Fibroblast of lung (primary cell): ENCODE results near the gene RBM22. TPM values are rescaled to one million over a fixed set of nuclear protein-coding genes. Genes with fewer than 3 reads are reported as not detected.

Experiments
- DNase-seq, 2 donors: peaks; one replicate each; pipeline versions ENCODE4 v3.0.0 to v3.0.0-alpha.2; 2010; ENCODE audit warnings: low read depth in 2 of 2
- H2AFZ ChIP-seq: 2 replicates; pipeline ENCODE4 v1.5.1; 2012; ENCODE audit warnings: low read length, control low read depth, inconsistent platforms
- H3K27ac ChIP-seq: 2 replicates; pipeline ENCODE4 v1.5.1; 2011; ENCODE audit warnings: low read length, control low read depth; ENCODE audit not compliant: insufficient read depth
- H3K27me3 ChIP-seq: 2 replicates; pipeline ENCODE4 v1.5.1; 2011; ENCODE audit warnings: mild to moderate bottlenecking, low read length; ENCODE audit not compliant: control insufficient read depth, insufficient read depth
- H3K36me3 ChIP-seq: 2 replicates; pipeline ENCODE4 v1.5.1; 2011; ENCODE audit warnings: low read length; ENCODE audit not compliant: control insufficient read depth, insufficient read depth
- H3K4me1 ChIP-seq: 2 replicates; pipeline ENCODE4 v1.5.1; 2011; ENCODE audit warnings: low read length; ENCODE audit not compliant: control insufficient read depth, insufficient read depth; ENCODE audit errors: extremely low read depth
- H3K4me2 ChIP-seq: 2 replicates; pipeline ENCODE4 v1.5.1; 2011; ENCODE audit warnings: low read length, control low read depth; ENCODE audit not compliant: insufficient read depth; ENCODE audit errors: extremely low read depth
- H3K4me3 ChIP-seq, 4 experiments: fragments of 200-600 bp in 1 of 4; sonication (generic) in 1 of 4; replicated peaks in 1 of 4; 2 replicates each; pipeline ENCODE4 v1.5.1; 2011 to 2016; ENCODE audit warnings: low read length in 4 of 4, low read depth in 3 of 4, mild to moderate bottlenecking in 3 of 4, control low read depth in 2 of 4, inconsistent platforms in 1 of 4, mixed read lengths in 1 of 4; ENCODE audit not compliant: insufficient read depth in 1 of 4; ENCODE audit errors: control extremely low read depth in 1 of 4
- H3K79me2 ChIP-seq: 2 replicates; pipeline ENCODE4 v1.5.1; 2012; ENCODE audit warnings: mild to moderate bottlenecking, low read length, inconsistent platforms; ENCODE audit not compliant: control insufficient read depth, insufficient read depth
- H3K9ac ChIP-seq: 2 replicates; pipeline ENCODE4 v1.5.1; 2011; ENCODE audit warnings: mild to moderate bottlenecking, low read length, control low read depth; ENCODE audit not compliant: insufficient read depth
- H3K9me3 ChIP-seq: 2 replicates; pipeline ENCODE4 v1.5.1; 2012; ENCODE audit warnings: low read depth, low read length; ENCODE audit not compliant: control insufficient read depth, insufficient read depth
- H4K20me1 ChIP-seq: 2 replicates; pipeline ENCODE4 v1.5.1; 2011; ENCODE audit warnings: low read length; ENCODE audit not compliant: control insufficient read depth, insufficient read depth; ENCODE audit errors: extremely low read depth
- EZH2 ChIP-seq: IDR thresholded peaks from 2 replicates; pipeline ENCODE4 v1.5.1; 2012; ENCODE audit warnings: low read length, control low read depth, mild to moderate bottlenecking; ENCODE audit errors: missing control alignments
- polyA plus RNA-seq, 2 donors: library from polyadenylated mRNA; depleted of rRNA in 1 of 2; stranded (reverse) in 1 of 2; unstranded in 1 of 2; fragments of >200 nt; gene quantifications; 2 replicates each; pipeline ENCODE4 v1.2.1, GENCODE V29; 2011 to 2012; ENCODE audit warnings: missing spikeins in 1 of 2
- total RNA-seq: library from RNA; depleted of rRNA; stranded (reverse); fragments of >200 nt; gene quantifications from 2 replicates; pipeline ENCODE4 v1.2.1, GENCODE V29; 2014
- TF ChIP-seq, protein P1 (sequence below), 2 donors: IDR thresholded peaks in 1 of 2; conservative IDR thresholded peaks in 1 of 2; 1 replicate in 1 of 2; 2 replicates in 1 of 2; pipeline ENCODE4 v1.5.1; 2011 to 2012; ENCODE audit warnings: low read length in 2 of 2, control low read depth in 1 of 2, inconsistent platforms in 1 of 2, low read depth in 1 of 2, mild to moderate bottlenecking in 1 of 2

RBM22 gene
- total and polyA plus RNA-seq, 2 donors (not counting 1 experiment from before 2014, with no cell fraction given) = 15.4 to 36.7 TPM

DNA sequence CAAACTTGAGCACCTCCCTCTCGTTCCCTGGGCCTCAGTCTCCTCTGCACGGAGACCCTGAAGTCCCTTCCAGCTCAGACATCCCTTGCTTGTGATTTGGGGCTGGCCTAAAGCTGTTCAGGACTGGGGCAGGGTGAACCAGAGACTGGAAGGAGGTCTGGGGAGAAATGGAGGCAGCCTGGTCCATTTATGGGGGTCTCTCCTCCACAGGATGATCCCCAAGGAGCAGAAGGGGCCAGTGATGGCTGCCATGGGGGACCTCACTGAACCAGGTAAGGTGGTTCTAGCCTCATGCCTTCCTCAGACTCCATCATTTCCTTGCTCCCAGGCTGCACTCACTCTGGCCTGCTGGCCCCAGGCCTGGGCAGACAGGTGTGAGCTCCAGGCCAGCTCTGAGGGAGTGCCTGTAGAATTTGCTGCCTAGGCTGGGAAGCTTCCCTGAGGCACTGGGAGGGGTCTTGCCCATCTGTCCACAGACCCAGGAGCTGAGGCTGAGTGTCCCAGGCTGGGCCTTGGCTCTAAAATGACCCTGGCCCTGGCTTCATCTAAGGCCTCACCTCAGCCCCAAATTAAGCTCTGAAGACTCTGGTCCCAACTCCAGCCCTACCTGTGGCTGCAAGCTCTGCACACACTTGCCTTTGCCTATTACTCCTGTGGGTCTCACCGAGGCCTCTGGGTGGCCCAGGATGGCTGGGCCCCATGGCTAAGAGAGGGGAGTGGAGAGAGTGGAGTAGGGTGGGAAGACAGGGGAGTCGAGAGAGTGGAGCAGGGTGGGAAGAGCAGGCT lies 37.9 kb downstream of the RBM22 start:
- no peak overlapping the region for H3K9ac ChIP-seq
- no peaks in the 10 kb centered on the region for H3K36me3 ChIP-seq
- H3K79me2 ChIP-seq = no peaks in the 10 kb centered on the region
- H2AFZ ChIP-seq = no peak overlapping the region
- no peak overlapping the region for H3K4me2 ChIP-seq
- no peak for DNase-seq
- H3K4me3 ChIP-seq = no peak overlapping the region
- H3K9me3 ChIP-seq = no peaks in the 10 kb centered on the region
- no peak overlapping the region for H3K27ac ChIP-seq
- H3K27me3 ChIP-seq = peaks cover 15% of the 10 kb centered on the region
- H4K20me1 ChIP-seq = no peaks in the 10 kb centered on the region
- no peaks in the 10 kb centered on the region for H3K4me1 ChIP-seq
- TF ChIP-seq, protein P1, sequence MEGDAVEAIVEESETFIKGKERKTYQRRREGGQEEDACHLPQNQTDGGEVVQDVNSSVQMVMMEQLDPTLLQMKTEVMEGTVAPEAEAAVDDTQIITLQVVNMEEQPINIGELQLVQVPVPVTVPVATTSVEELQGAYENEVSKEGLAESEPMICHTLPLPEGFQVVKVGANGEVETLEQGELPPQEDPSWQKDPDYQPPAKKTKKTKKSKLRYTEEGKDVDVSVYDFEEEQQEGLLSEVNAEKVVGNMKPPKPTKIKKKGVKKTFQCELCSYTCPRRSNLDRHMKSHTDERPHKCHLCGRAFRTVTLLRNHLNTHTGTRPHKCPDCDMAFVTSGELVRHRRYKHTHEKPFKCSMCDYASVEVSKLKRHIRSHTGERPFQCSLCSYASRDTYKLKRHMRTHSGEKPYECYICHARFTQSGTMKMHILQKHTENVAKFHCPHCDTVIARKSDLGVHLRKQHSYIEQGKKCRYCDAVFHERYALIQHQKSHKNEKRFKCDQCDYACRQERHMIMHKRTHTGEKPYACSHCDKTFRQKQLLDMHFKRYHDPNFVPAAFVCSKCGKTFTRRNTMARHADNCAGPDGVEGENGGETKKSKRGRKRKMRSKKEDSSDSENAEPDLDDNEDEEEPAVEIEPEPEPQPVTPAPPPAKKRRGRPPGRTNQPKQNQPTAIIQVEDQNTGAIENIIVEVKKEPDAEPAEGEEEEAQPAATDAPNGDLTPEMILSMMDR (conservative IDR thresholded peaks at IDR 0.05 in 1 of 2, IDR thresholded peaks at IDR 0.05 in 1 of 2; ENCODE audit: low read depth in 1 of 2, low read length in 2 of 2) = no peak
- TF ChIP-seq EZH2 = no peak

DNA sequence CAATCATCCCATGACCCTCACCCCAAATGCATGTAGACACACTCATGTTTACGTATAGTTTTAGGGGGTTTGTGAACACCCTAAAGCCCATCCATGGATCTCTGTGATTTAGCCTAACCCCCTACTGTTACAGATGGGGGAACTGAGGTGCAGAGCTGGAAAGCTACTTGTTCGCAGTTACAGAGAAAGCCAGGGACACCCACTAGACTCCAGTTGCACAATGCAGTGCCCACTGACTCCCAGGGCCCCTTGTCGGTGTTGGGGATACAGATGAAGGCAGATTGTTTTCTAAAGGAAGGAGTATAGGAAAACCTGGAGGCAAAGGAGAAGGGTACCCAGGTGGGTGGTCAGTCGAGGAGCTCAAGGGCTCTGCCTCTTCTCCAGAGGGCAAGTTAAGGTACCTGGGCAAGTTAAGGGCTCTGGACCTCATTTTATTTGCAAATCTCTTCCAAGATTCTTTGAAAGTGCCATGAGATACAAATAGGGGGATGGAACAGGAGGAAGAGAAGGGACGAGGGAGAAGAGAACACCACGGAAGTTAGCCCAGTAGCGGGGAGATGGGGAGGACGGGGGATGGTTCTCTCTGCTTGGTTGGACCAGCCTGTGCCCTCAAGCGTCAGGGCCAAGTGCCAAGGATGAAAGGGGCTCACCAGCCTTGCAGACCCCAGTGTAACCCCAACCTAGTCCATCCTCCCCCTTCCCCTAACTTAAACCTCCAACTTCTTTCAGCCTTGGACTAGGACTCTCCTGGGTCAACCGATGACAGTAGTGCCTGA lies 38.9 kb downstream of the RBM22 start:
- TF ChIP-seq, protein P1 (conservative IDR thresholded peaks at IDR 0.05 in 1 of 2, IDR thresholded peaks at IDR 0.05 in 1 of 2; ENCODE audit: low read depth in 1 of 2, low read length in 2 of 2) = no peak
- TF ChIP-seq EZH2 = no peak
- Histone ChIP-seq H2AFZ (no peak overlapping the region), H3K4me3 (no peak overlapping the region), H3K36me3 (no peaks in the 10 kb centered on the region), H3K4me1 (peaks cover 4% of the 10 kb centered on the region), H3K27me3 (peaks cover 15% of the 10 kb centered on the region), H3K9me3 (no peaks in the 10 kb centered on the region), H3K9ac (no peak overlapping the region), H3K79me2 (no peaks in the 10 kb centered on the region), H3K27ac (no peak overlapping the region), H3K4me2 (no peak overlapping the region), H4K20me1 (no peaks in the 10 kb centered on the region)
- DNase-seq = no peak

DNA sequence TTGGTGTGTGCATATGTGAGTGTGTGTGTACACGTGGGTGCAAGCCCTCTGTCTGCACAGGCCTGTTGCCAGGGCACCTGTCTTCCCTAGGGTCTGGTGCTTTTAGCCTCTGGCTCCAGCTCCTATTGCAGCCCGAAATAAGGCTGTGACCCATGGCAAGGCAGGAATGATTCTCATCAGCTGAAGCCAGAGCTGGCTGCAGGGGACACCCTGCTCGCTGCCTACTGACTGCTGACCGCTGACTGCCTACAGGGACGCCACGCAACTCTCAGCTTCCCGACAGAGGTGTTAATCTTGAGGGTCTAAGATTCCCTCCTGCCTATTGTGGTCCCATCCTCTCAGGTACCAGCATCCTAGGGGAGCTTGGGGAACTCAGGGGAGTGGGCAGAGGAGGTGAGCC lies 39.8 kb downstream of the RBM22 start, which contains the start of gene MYOZ3:
MYOZ3 (plus strand) TSS at position 166 of the 400 bp plus-strand sequence. CDS start 1,691 bp downstream, outside the sequence.
- Histone ChIP-seq H3K27me3 (peaks cover 15% of the 10 kb centered on the region), H3K4me3 (no peak within 1 kb of the TSS), H3K79me2 (no peaks in the 10 kb centered on the region), H4K20me1 (no peaks in the 10 kb centered on the region), H3K36me3 (no peaks in the 10 kb centered on the region), H3K27ac (no peak within 1 kb of the TSS), H2AFZ (no peak within 1 kb of the TSS), H3K9ac (no peak within 1 kb of the TSS), H3K9me3 (no peaks in the 10 kb centered on the region), H3K4me2 (no peak within 1 kb of the TSS), H3K4me1 (peaks cover 7% of the 10 kb centered on the region)
- DNase-seq = no peak
- TF ChIP-seq, protein P1 (conservative IDR thresholded peaks at IDR 0.05 in 1 of 2, IDR thresholded peaks at IDR 0.05 in 1 of 2; ENCODE audit: low read depth in 1 of 2, low read length in 2 of 2) = no peak
- TF ChIP-seq EZH2 = no peak
